Measurements from ENCODE around the gene GNAT2.
A peak's percentile ranks its signal among the peaks of the same experiment; 100 is the strongest.

Gene GNAT2

GRCh38 chr1:109641861-109642260 is 22.4 kb upstream of the GNAT2 start:
- DNase-seq: no peak

DNA sequence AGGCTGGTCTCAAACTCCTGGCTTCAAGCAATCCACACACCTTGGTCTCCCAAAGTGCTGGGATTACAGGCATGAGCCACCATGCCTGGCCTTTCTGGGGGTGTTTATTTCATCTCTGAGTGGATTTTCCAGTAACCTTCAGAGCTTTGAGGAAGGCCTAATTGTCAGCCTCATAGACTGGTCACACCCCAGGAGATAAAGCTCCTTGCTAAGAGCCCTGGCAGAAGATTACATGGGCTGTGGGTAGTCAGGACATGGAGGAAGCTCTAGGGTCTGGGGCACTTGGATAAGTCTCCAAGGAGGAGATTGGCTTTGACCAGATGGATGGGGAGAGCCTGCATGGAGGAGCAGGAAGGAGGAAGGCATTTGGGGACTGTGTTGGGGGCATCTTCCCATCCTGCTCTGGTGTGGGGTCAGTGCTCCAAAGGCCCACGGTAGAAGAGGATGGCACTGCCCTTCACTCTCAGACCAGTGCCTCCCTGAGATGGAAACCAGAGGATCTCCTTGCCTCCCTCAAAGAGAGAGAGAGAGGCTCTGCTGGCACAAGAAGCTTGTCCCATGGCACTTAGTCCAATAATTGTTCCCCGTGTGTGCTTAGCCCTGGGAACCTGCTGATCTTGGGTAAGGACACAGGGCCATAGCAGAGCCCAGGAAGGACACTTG is 21.8 kb upstream of the GNAT2 start:
- DNase-seq: no peak

DNA sequence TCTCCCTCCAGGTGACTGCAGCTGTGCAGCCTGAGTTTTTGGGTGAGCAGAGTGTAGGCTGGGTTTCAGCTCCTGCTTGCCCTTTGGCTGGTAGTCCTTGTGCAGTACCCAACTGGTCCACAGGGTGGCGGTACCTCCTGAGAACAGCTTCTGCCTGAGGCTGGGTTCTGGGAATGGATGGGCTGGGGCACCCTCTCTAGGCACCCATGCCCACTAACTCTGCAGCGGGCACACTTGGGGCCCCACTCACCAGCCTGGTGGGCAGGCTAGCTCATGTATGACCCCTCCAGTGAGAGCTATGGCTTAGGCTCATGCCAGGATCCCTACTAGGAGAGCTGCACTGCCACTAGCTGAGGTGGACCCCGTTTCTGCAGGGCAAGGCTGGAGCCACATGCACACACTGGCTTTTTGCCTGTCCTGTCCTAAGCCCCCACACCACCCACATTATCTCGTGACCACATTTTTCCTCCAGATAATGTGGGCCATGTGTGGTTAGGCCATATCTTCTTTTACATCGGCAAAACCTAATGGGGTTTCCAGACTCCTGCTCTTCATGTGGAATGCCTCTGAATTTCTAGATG is 21.0 kb upstream of the GNAT2 start:
- peak in 12 of 14 donors; percentile 36 to 84 (median 64) for DNase-seq

- DNase-seq: no peak
Measured at GRCh38 chr1:109639841-109640184, 20.4 kb upstream of the GNAT2 start.

DNA sequence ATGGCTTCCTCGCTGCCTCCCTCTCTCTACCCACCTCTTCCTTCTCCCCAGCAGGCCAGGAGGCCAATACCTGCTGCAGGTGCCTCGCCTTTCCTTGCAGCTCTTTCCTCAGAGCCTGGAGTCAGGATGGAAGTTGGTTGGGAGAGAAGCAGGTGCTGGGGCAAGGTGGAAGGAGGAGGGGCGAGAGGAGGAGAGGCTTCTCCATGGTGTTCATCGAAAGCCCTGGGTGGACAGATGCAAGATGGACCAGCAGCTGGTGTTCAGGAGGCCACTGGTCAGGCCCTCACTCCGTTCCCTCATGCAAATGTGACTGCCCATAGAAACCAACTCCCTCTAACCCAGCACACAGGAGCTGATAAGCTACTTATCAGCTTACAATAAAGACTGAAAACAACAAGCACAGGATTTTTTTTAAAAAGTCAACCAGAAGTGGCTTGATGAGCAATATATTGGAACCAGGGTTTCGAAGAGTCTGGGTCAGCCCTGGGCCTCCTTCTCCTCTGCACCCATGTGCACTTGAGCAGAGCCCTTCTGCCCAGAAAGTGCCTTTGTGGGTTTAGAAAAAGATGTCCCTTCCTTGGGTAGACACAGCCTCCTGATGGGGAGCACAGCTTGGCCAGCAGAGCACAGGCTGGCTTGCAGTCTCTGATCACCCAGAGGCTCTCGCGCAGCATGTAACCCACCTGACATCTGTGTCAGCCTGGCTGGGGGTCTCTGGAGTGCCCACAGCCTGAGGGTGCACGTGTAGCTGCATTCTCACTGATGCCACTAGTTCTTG is 19.8 kb upstream of the GNAT2 start:
- DNase-seq: no peak

GRCh38 chr1:109637446-109637845 is 18.0 kb upstream of the GNAT2 start:
- DNase-seq: no peak

DNA sequence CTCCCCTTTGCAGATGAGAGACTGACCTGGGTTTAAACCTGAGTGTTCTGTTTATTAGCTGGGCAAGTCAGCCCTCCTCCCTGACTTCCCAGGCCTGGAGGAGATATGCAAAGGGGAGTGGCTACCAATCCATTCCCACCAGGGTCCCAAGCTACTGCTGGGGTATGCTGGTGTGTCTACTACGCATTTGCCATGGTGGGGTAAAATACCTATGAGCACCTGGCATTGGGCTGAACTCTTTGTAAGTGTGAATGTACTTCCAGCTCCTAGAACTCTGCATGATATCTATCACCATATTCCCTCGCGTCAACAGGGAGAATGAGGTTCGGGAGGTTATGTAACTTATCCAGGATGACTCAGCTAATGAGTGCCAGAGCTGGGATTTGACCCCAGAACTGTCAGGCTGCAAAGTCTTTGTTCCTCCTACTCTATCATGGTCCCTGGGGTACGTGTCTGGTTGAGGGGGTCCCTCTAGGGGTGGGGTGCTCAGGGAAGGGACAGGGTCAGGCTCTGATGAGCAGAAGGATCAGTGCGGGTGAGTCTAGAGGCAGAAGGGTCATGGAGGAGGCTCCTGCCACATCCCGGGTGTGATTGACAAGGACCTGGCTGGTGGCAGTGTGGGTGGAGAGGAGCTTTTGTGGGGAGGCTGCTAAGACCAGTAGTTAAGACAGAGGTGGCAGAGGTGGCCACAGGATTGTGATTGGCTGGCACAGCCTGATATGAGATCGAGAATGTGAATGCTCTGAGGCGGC is 17.0 kb upstream of the GNAT2 start:
- no peak for DNase-seq

- no peak for DNase-seq
Measured at GRCh38 chr1:109635862-109636200, 16.4 kb upstream of the GNAT2 start.

DNA sequence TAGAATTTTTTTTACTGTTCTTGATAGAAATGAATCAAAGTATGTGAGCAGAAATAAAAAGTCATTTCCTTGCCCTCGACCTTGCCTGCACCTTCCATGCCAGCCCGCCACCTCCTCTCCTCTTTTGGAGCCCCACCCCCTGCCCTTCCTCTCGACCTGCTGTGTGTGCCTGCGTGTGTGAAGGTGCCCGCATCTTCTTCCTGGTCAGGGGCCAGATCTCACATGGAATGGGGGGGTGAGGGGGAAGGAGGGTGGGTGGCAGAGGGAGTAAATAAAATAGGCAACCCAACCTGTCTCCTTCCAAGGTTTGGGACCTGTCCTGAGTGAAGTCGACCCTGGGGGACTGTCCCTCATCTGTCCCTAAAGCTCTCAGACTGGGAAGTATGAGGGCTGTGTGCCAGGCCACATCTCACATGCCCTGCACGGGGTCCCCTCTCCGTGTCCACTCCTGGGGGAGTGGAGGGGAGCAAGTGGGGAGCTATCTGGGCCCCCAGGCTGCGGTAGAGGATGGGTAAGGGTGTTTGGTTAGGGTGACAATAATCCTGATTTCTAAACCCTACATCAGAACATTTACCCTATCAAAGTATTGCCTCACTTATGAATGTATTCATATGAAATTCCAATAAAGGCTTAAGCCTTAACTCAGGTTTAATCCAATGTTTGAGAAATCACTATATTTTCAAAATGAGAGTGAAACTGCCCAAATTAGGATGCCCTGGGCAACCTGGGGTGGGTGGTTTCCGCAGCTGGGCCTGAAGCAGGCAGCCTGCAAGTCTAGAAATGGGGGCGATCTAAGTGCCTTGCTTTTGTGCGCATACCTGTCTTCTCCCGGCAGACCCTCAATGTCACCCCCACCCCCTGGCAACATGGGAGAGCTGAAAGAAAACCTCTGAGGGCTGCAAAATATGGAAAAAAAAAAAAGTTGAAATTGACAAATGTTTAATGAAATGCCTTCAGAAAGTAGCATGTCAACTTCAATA is 15.6 kb upstream of the GNAT2 start:
- DNase-seq: no peak

DNA sequence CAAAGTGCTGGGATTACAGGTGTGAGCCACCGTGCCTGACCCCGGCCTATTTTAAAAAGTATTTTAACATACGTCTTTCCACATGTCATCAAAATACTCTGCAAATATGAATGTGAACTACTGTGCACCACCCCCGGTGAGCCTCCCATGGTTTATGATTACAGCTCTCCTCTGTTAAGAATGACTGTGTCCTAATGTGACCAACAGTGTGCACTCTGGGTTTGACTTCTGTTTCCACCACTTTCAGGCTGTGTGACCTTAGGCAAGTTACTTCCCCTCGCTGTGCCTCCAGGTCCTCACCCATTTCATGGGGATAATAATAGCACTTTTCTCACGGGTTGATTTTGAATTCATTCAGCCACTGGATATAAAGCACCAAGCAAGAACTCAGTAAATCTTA is 14.9 kb upstream of the GNAT2 start:
- no peak for DNase-seq

DNA sequence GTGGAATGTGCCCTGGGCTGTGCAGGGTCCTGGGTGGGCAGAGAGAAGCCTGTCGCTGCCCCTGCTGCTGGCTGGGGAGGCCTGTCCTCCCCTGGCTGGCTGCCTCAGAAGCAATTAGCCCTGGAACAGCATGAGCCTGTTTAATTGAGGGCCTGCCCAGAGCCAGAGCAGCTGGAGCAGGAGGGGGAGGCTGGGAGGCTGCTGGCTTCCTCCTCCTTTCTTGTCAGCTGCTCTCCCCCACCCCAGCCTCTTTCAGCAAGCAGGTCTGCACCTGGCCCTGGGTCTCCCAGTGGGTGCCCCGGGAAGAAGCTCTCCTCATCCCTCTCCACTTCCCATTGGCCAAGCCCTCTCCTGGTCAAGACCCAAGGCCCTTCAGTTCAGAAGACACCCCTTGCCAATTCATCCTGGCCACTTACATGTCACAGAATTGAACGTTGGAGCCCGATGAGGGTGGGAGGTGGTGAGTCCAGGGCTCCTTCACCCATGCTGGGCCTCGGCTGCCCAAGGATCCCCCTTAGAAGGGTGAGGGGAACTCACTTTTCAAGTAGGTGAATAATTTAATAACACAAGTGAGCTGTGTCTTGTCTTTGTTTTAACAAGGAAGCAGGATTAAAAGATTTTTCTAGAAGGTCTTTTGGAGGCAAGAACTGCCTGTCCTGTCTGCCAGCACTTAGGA is 13.4 kb upstream of the GNAT2 start:
- DNase-seq: peak in 7 of 14 donors; percentile 35 to 61 (median 54)

GRCh38 chr1:109631513-109632505 is 12.4 kb upstream of the GNAT2 start:
- DNase-seq: no peak

DNA sequence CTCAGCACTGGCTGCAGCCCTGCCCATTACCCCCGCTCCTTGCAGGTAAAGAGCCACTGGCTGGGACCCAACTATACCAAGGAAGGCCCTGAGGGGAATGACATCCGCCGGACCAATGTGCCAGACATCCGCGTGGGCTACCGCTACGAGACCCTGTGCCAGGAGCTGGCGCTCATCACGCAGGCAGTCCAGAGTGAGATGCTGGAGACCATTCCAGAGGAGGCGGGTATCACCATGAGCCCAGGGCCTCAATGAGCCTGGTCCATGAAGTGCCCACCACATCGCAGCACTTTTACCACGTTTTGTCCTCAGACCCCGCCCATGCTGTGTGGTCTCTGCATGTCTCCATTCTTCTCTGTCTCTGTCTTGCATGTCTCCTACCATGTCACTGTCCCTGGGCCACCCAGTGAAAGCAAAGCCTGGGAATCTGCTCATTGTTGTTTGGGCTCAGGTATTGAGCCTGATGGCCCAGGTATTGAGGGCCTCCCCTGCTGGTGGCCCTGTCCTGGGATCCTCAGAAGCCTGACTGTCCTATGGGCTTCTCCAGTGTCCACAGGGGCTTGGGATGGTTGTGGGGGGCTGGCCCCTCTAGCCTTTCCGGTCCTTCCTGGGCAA is 11.6 kb upstream of the GNAT2 start:
- no peak for DNase-seq

DNA sequence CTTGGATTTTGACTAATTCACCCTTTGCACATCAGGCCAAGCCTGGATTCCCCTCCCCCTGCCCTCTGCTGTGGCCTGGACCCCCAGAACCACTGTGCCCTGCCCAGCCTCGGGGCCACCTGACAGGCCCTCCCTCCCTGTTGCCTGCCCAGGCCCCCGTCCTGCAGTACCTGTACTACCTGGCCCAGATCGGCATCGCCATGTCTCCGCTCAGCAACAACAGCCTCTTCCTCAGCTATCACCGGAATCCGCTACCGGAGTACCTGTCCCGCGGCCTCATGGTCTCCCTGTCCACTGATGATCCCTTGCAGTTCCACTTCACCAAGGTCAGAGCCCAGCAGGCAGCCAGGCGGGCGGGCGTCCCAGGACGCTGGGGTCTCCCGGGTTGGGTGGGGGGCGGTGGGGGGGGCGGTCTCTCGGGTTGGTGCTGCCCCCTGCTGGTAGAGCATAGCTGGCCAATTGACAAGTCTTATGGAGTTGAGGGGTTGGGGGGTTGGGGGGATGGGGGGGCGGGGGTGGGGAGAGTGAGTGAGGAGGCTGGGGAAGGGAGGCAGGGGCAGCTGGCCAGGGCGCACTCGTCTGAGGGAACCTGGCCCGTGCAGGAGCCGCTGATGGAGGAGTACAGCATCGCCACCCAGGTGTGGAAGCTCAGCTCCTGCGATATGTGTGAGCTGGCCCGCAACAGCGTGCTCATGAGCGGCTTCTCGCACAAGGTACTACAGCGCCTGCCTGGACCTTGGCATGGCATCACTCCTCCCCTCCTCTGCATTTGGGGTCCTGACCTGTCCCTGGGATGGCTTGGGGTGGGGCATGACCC is 10.9 kb upstream of the GNAT2 start:
- peak in 1 of 14 donors; percentile 24 for DNase-seq

GRCh38 chr1:109629372-109630030 is 10.1 kb upstream of the GNAT2 start:
- DNase-seq: no peak

GRCh38 chr1:109628540-109629321 is 9.3 kb upstream of the GNAT2 start:
- DNase-seq: no peak

GRCh38 chr1:109627692-109628399 is 8.4 kb upstream of the GNAT2 start:
- no peak for DNase-seq

Data from C1 segment of cervical spinal cord (tissue), 14 donors.